K562 (cell line): ENCODE measurements around the gene NPM3.

Experiments
- EP300 ChIP-seq: IDR thresholded peaks from 2 replicates; pipeline ENCODE4 v1.6.1; 2012; ENCODE audit warnings: low read length, improper control_type of control experiment
- SPI1 ChIP-seq: IDR thresholded peaks from 2 replicates; pipeline ENCODE4 v1.6.1; 2011; ENCODE audit warnings: low read depth, low read length, control low read depth, borderline replicate concordance
- TCF7 ChIP-seq: sonication (generic); IDR thresholded peaks from 2 replicates; pipeline ENCODE4 v1.6.1; 2016; ENCODE audit warnings: antibody characterized with exemption, borderline replicate concordance
- TF ChIP-seq, protein P1 (sequence below): fragments of 150-350 bp; IDR thresholded peaks from 2 replicates; pipeline ENCODE4 v1.6.1; 2014; ENCODE audit warnings: low read depth, mild to moderate bottlenecking, low read length, borderline replicate concordance

DNA sequence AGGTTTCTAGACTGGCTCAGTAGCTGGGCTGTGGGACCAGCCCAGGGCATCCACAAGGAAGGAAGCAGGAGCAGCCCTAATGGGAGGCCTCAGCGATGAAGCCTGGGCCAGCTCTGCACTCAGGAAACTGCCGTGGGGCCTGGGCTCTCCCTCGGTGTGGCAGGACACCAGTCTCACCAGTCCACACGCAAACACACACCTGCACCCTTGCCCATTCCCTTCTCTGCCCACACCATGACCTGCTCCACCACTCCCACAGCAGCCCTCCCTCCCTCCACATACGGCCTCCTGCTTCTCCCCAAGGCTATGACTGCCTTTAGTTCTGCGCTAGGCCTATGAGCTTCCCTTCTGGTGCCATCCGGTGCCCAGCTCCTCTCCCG lies 14.5 kb downstream of the NPM3 start:
- TF ChIP-seq EP300 (no peak), SPI1 (no peak), TCF7 (no peak)
- TF ChIP-seq, protein P1, sequence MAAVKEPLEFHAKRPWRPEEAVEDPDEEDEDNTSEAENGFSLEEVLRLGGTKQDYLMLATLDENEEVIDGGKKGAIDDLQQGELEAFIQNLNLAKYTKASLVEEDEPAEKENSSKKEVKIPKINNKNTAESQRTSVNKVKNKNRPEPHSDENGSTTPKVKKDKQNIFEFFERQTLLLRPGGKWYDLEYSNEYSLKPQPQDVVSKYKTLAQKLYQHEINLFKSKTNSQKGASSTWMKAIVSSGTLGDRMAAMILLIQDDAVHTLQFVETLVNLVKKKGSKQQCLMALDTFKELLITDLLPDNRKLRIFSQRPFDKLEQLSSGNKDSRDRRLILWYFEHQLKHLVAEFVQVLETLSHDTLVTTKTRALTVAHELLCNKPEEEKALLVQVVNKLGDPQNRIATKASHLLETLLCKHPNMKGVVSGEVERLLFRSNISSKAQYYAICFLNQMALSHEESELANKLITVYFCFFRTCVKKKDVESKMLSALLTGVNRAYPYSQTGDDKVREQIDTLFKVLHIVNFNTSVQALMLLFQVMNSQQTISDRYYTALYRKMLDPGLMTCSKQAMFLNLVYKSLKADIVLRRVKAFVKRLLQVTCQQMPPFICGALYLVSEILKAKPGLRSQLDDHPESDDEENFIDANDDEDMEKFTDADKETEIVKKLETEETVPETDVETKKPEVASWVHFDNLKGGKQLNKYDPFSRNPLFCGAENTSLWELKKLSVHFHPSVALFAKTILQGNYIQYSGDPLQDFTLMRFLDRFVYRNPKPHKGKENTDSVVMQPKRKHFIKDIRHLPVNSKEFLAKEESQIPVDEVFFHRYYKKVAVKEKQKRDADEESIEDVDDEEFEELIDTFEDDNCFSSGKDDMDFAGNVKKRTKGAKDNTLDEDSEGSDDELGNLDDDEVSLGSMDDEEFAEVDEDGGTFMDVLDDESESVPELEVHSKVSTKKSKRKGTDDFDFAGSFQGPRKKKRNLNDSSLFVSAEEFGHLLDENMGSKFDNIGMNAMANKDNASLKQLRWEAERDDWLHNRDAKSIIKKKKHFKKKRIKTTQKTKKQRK, result no peak
